DOHH2 (cell line): ENCODE measurements around the gene USF2.
"Not testable (repeated sequence)": the region's sequence is repeated elsewhere in the genome, so short reads cannot be mapped to it uniquely, and the experiment has no call there.

Experiments
- H3F3A ChIP-seq: fragments of 200-600 bp; sonication (generic), shearing (Covaris generic); 2 replicates; pipeline ENCODE4 v1.6.0; 2016; ENCODE audit warnings: antibody characterized with exemption, mild to moderate bottlenecking; ENCODE audit not compliant: control insufficient read depth, insufficient read depth
- H3K27ac ChIP-seq: fragments of 200-600 bp; sonication (generic); 2 replicates; pipeline ENCODE4 v1.5.1; 2014; ENCODE audit warnings: low read depth, mild to moderate bottlenecking, low read length, moderate library complexity
- H3K27me3 ChIP-seq: fragments of 200-600 bp; sonication (generic); 2 replicates; pipeline ENCODE4 v1.6.1; 2014; ENCODE audit warnings: mild to moderate bottlenecking, low read length, mixed read lengths; ENCODE audit not compliant: control insufficient read depth
- H3K36me3 ChIP-seq: fragments of 200-600 bp; sonication (generic); 2 replicates; pipeline ENCODE4 v1.6.1; 2014; ENCODE audit warnings: mild to moderate bottlenecking, low read length, moderate library complexity, mixed read lengths; ENCODE audit not compliant: control insufficient read depth
- H3K4me1 ChIP-seq: fragments of 200-600 bp; sonication (generic); 2 replicates; pipeline ENCODE4 v1.6.1; 2014; ENCODE audit warnings: mild to moderate bottlenecking, low read length, mixed read lengths; ENCODE audit not compliant: control insufficient read depth
- H3K4me2 ChIP-seq: fragments of 200-600 bp; sonication (generic); 2 replicates; pipeline ENCODE4 v1.6.0; 2014; ENCODE audit warnings: mild to moderate bottlenecking, low read length, moderate library complexity
- H3K4me3 ChIP-seq: fragments of 200-600 bp; sonication (generic); 2 replicates; pipeline ENCODE4 v1.5.1; 2014; ENCODE audit warnings: mild to moderate bottlenecking, low read length, mixed read lengths
- H3K79me2 ChIP-seq: fragments of 200-600 bp; sonication (generic); 2 replicates; pipeline ENCODE4 v1.6.1; 2014; ENCODE audit warnings: mild to moderate bottlenecking, low read length, mixed read lengths; ENCODE audit not compliant: control insufficient read depth
- H3K9me2 ChIP-seq: fragments of 200-600 bp; sonication (generic); replicated peaks from 2 replicates; pipeline ENCODE4 v1.6.1; 2014; ENCODE audit warnings: mild to moderate bottlenecking, low read length, mixed read lengths; ENCODE audit not compliant: control insufficient read depth
- H3K9me3 ChIP-seq: fragments of 200-600 bp; sonication (generic); 2 replicates; pipeline ENCODE4 v1.6.1; 2014; ENCODE audit warnings: antibody characterized with exemption, low read length, mixed read lengths; ENCODE audit not compliant: control insufficient read depth, insufficient read depth
- H4K20me1 ChIP-seq: fragments of 200-600 bp; sonication (generic); 2 replicates; pipeline ENCODE4 v1.6.0; 2014; ENCODE audit warnings: low read depth, mild to moderate bottlenecking, antibody characterized with exemption, low read length, moderate library complexity; ENCODE audit not compliant: control insufficient read depth, insufficient read depth
- CTCF ChIP-seq: fragments of 200-600 bp; sonication (generic); IDR thresholded peaks from one replicate; pipeline ENCODE4 v1.5.1; 2014; ENCODE audit warnings: antibody characterized with exemption, mild to moderate bottlenecking, low read depth, low read length; ENCODE audit not compliant: poor library complexity, severe bottlenecking
- EZH2phosphoT487 ChIP-seq: fragments of 200-600 bp; sonication (generic); IDR thresholded peaks from 2 replicates; pipeline ENCODE4 v1.6.1; 2017; ENCODE audit warnings: borderline replicate concordance, mild to moderate bottlenecking, antibody characterized with exemption, low read length, moderate library complexity, mixed read lengths

USF2 gene

GRCh38 chr19:35232912-35233311, 35.9 kb upstream of the USF2 start:
- Histone ChIP-seq H3K27me3 (peaks cover 19% of the 10 kb centered on the region), H3K36me3 (no peaks in the 10 kb centered on the region), H3K4me2 (no peak overlapping the region), H3F3A (no peaks in the 10 kb centered on the region), H3K4me3 (no peak overlapping the region), H3K27ac (no peak overlapping the region), H3K9me3 (no peaks in the 10 kb centered on the region), H4K20me1 (no peaks in the 10 kb centered on the region), H3K4me1 (no peaks in the 10 kb centered on the region), H3K9me2 (no peaks in the 10 kb centered on the region), H3K79me2 (no peaks in the 10 kb centered on the region)
- TF ChIP-seq EZH2phosphoT487, result no peak
- TF ChIP-seq CTCF, result no peak

GRCh38 chr19:35236638-35237400, 31.9 kb upstream of the USF2 start:
- Histone ChIP-seq H3K27ac (no peak overlapping the region), H3K9me3 (peaks cover 8% of the 10 kb centered on the region; the same call in 1 of the 2 replicates), H3F3A (no peaks in the 10 kb centered on the region), H3K4me3 (no peak overlapping the region), H3K36me3 (no peaks in the 10 kb centered on the region), H3K9me2 (no peaks in the 10 kb centered on the region), H3K4me1 (peaks cover 6% of the 10 kb centered on the region), H3K27me3 (peaks cover 38% of the 10 kb centered on the region), H3K4me2 (no peak overlapping the region), H3K79me2 (no peaks in the 10 kb centered on the region), H4K20me1 (no peaks in the 10 kb centered on the region)
- TF ChIP-seq EZH2phosphoT487 (no peak), CTCF (no peak)

- not testable (repeated sequence) for H3K36me3 ChIP-seq, H3K4me1 ChIP-seq, H3K27ac ChIP-seq, H3K79me2 ChIP-seq, H3F3A ChIP-seq, H4K20me1 ChIP-seq, H3K4me2 ChIP-seq, H3K9me2 ChIP-seq, H3K4me3 ChIP-seq
- H3K9me3 ChIP-seq, result peaks cover 16% of the 10 kb centered on the region
- H3K27me3 ChIP-seq, result peaks cover 36% of the 10 kb centered on the region
These were observed 29.2 kb upstream of the USF2 start for GRCh38 chr19:35239597-35239996.

- H3K79me2 ChIP-seq, result no peaks in the 10 kb centered on the region
- no peaks in the 10 kb centered on the region for H3F3A ChIP-seq
- H3K36me3 ChIP-seq, result no peaks in the 10 kb centered on the region
- no peak overlapping the region for H3K4me2 ChIP-seq
- peaks cover 18% of the 10 kb centered on the region for H3K9me3 ChIP-seq
- no peak overlapping the region for H3K4me3 ChIP-seq
- no peaks in the 10 kb centered on the region for H3K9me2 ChIP-seq
- H3K4me1 ChIP-seq, result peaks cover 6% of the 10 kb centered on the region
- no peaks in the 10 kb centered on the region for H4K20me1 ChIP-seq
- peaks cover 36% of the 10 kb centered on the region for H3K27me3 ChIP-seq
- TF ChIP-seq EZH2phosphoT487, result no peak
- TF ChIP-seq CTCF, result no peak
- H3K27ac ChIP-seq, result no peak overlapping the region
These were observed 28.4 kb upstream of the USF2 start for GRCh38 chr19:35240327-35240726.
